Adrenal gland (tissue), 5 donors: ENCODE data around the gene APBA1.

Experiments used
- POLR2A ChIP-seq, 2 donors: fragments of 450-650 bp; IDR thresholded peaks; one replicate each; pipeline ENCODE4 v1.6.1; 2017; ENCODE audit warnings: antibody characterized with exemption in 2 of 2, mild to moderate bottlenecking in 2 of 2, moderate library complexity in 1 of 2
- TF ChIP-seq, protein P1 (sequence below), 6 experiments: fragments of 450-650 bp in 4 of 6; fragments of 200-600 bp in 2 of 6; sonication (generic) in 1 of 6; IDR thresholded peaks; 1 replicate in 5 of 6; 2 replicates in 1 of 6; pipeline versions ENCODE4 v1.5.1 to v1.8.0; 2016 to 2021; ENCODE audit warnings: antibody characterized with exemption in 6 of 6, mild to moderate bottlenecking in 2 of 6, moderate library complexity in 1 of 6
- donor health status: DM: no; HTN: no; CAD: no.

- TF ChIP-seq, protein P1, sequence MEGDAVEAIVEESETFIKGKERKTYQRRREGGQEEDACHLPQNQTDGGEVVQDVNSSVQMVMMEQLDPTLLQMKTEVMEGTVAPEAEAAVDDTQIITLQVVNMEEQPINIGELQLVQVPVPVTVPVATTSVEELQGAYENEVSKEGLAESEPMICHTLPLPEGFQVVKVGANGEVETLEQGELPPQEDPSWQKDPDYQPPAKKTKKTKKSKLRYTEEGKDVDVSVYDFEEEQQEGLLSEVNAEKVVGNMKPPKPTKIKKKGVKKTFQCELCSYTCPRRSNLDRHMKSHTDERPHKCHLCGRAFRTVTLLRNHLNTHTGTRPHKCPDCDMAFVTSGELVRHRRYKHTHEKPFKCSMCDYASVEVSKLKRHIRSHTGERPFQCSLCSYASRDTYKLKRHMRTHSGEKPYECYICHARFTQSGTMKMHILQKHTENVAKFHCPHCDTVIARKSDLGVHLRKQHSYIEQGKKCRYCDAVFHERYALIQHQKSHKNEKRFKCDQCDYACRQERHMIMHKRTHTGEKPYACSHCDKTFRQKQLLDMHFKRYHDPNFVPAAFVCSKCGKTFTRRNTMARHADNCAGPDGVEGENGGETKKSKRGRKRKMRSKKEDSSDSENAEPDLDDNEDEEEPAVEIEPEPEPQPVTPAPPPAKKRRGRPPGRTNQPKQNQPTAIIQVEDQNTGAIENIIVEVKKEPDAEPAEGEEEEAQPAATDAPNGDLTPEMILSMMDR (IDR thresholded peaks at IDR 0.05) = no peak
- no peak for TF ChIP-seq POLR2A (IDR thresholded peaks at IDR 0.05)
These were observed 203.8 kb downstream of the APBA1 start for GRCh38 chr9:69468380-69468779.
